HG03095 (cell line): ENCODE measurements around the gene CA6.
"Not testable (repeated sequence)": the region's sequence is repeated elsewhere in the genome, so short reads cannot be mapped to it uniquely, and the experiment has no call there.

Experiments
- ATAC-seq: cut with Tn5 transposase; IDR thresholded peaks from one replicate; pipeline ENCODE4 v1.9.1; 2021; ENCODE audit warnings: moderate library complexity; ENCODE audit not compliant: unreplicated experiment

CA6 gene

GRCh38 chr1:8968902-8969301 is 23.2 kb downstream of the CA6 start:
- ATAC-seq = not testable (repeated sequence)

GRCh38 chr1:8969937-8970336 is 24.3 kb downstream of the CA6 start:
- no peak for ATAC-seq

GRCh38 chr1:8970870-8971337 is 25.2 kb downstream of the CA6 start:
- ATAC-seq = no peak

- no peak for ATAC-seq
These were observed 28.9 kb downstream of the CA6 start for GRCh38 chr1:8974551-8974950.

GRCh38 chr1:8976338-8976737 is 30.7 kb downstream of the CA6 start:
- no peak for ATAC-seq

GRCh38 chr1:8976896-8977450 is 31.3 kb downstream of the CA6 start:
- ATAC-seq = no peak

GRCh38 chr1:8980656-8981055 is 35.0 kb downstream of the CA6 start:
- no peak for ATAC-seq

GRCh38 chr1:8981169-8981568 is 35.5 kb downstream of the CA6 start:
- ATAC-seq = no peak

- ATAC-seq = no peak
These were observed 38.5 kb downstream of the CA6 start for GRCh38 chr1:8984203-8984602.

- ATAC-seq = no peak
These were observed 39.3 kb downstream of the CA6 start for GRCh38 chr1:8984990-8985389.

- no peak for ATAC-seq
These were observed 40.5 kb downstream of the CA6 start for GRCh38 chr1:8985915-8986813.

- ATAC-seq = no peak
These were observed 41.1 kb downstream of the CA6 start for GRCh38 chr1:8986814-8987190.

GRCh38 chr1:8987881-8988617 is 42.4 kb downstream of the CA6 start:
- no peak for ATAC-seq

GRCh38 chr1:8988618-8988967 is 42.9 kb downstream of the CA6 start:
- ATAC-seq = no peak

GRCh38 chr1:8989061-8989460 is 43.4 kb downstream of the CA6 start:
- no peak for ATAC-seq

GRCh38 chr1:8989821-8990220 is 44.2 kb downstream of the CA6 start:
- ATAC-seq = no peak

- no peak for ATAC-seq
These were observed 47.4 kb downstream of the CA6 start for GRCh38 chr1:8992936-8993687.

GRCh38 chr1:8993962-8994675 is 48.5 kb downstream of the CA6 start:
- not testable (repeated sequence) for ATAC-seq

- not testable (repeated sequence) for ATAC-seq
These were observed 56.0 kb downstream of the CA6 start for GRCh38 chr1:9001534-9002214.

- ATAC-seq = not testable (repeated sequence)
These were observed 56.5 kb downstream of the CA6 start for GRCh38 chr1:9002215-9002560.
